GM21367 (cell line): ENCODE measurements around the gene ADI1.
"Not testable (repeated sequence)": the region's sequence is repeated elsewhere in the genome, so short reads cannot be mapped to it uniquely, and the experiment has no call there.

Experiments
- ATAC-seq: cut with Tn5 transposase; IDR thresholded peaks from one replicate; pipeline ENCODE4 v1.9.1; 2021; ENCODE audit not compliant: unreplicated experiment

ADI1 gene

DNA sequence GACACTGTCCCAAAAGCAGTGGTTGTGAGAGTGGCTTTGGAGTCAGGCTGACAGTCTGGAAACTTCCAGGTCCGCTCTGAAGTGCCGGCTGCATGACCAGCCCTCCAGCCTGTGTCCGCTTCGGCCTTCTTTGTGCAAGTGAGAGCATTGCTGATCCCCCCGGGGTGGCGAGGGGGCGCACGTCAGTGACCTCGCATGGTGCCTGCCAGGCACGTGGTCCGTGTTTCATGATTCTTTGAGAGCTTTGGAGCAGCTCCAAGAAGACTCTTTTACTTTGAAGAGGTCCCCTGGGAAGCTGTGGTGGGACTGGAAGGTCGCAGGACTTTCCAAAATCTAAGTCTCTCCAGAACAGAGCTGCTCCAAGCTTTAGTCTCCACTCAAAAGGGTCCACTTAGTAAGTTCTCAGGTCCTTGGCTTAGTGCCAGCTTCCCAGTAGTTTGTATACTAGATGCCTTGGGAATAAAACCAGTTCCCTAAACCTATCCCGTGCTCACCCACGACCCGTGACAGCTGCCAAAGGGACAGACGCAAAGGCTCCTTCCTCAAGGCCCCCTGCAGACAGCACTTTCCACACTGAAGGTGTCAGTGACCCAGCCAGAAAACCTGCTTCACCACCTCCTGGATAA lies 68.8 kb downstream of the ADI1 start:
- ATAC-seq, result no peak

DNA sequence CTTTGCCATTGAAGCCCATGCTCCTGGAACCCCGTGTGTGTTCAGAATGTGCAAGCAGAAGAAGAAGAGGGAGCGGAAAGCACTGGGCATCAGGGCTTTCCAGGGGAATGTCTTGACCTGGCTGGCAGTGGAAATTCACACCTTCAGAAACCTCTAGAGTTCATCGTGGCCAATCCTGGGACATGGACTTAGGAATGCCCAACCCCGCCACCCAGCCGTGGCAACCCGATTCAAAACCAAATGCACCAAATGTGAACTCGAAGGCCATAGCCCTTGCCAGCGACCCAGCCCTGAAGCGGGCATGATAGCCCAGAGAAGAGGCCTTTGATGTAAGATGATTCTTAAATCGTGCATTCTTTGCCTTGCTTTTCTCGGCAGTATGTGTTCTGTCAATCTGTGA lies 69.4 kb downstream of the ADI1 start:
- ATAC-seq, result no peak

DNA sequence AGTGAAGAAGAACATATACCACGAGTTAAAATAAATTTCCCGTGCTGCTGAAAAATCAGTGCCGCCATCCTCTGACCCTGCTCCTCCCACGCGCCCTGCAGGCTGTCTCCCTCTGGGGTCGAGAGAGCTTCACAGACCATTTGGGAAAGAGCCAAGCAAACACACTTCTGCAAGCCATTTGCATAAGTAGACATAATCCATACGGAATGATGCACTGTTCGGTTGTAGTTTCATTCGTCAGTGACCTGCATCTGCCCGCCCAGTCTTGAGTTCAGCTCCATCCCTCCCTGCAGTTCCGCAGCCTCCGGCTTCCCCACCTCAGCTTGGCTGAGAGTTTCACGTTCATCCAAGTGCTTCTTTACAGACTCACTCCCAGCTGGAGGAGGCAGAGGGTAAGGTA lies 70.2 kb downstream of the ADI1 start:
- no peak for ATAC-seq

DNA sequence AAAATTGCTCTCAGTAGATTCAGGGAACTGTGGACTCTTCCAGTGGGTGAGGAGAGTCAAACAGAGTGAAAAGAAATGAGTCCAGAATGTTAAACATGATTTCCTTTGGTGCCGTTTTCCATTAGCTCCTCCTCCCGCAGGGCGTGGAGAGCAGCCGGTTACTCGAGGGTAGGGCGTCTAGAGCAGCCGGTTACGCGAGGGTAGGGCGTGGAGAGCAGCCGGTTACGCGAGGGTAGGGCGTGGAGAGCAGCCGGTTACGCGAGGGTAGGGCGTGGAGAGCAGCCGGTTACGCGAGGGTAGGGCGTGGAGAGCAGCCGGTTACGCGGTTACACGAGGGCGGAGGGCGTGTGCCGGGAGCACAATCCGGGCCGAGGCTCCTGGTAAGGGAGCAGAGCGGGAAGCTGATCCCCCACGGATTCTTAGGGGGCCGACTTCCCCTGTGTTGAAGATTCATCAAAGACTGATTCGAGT lies 70.9 kb downstream of the ADI1 start:
- not testable (repeated sequence) for ATAC-seq

DNA sequence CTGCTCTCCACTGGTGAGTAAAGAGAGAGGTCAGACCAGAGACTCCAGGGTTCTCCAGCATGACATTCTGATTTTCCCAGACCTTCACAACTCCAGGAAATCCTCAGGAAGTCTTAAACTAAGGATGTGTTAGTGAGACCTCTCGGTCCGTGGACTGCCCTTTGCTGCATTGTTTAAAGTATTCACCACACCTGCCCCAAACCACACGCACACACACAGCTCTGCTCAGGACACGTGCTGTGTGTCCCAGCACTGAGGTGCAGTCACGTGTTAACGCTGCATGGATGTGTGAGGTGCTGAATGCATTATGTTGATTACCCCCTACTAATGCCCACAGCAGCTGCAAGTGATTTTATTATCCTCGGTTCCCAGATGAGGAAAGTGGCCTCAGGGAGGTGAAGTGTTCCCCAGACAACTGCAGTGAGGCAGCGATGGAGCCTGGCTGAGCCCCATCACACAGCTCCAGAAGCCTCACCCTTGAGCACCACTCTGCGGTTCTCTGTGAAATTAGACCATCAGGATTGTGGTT lies 71.5 kb downstream of the ADI1 start:
- no peak for ATAC-seq
